ENCODE results near the gene IKZF2. TPM values are rescaled to one million over a fixed set of nuclear protein-coding genes. Genes with fewer than 3 reads are reported as not detected.

IKZF2 gene
- total and polyA plus RNA-seq, 8 donors = 0.65 to 8.6 (median 3.2) TPM

GRCh38 chr2:212991120-212991519, 160.3 kb downstream of the IKZF2 start:
- intact Hi-C loops (cut with DNase I) = no loop called here
- Histone ChIP-seq H3K9me3 (no peaks in the 10 kb centered on the region), H3K27me3 (no peaks in the 10 kb centered on the region), H3K36me3 (no peaks in the 10 kb centered on the region), H3K4me3 (no peak overlapping the region), H3K27ac (no peak overlapping the region), H3K4me1 (no peaks in the 10 kb centered on the region)
- 91 to 99% methylated on average over 1 of the region's 1 CpG for WGBS, 2 donors
- DNase-seq (no peak), ATAC-seq (no peak), FAIRE-seq (no peak)
- TF ChIP-seq, protein P1, sequence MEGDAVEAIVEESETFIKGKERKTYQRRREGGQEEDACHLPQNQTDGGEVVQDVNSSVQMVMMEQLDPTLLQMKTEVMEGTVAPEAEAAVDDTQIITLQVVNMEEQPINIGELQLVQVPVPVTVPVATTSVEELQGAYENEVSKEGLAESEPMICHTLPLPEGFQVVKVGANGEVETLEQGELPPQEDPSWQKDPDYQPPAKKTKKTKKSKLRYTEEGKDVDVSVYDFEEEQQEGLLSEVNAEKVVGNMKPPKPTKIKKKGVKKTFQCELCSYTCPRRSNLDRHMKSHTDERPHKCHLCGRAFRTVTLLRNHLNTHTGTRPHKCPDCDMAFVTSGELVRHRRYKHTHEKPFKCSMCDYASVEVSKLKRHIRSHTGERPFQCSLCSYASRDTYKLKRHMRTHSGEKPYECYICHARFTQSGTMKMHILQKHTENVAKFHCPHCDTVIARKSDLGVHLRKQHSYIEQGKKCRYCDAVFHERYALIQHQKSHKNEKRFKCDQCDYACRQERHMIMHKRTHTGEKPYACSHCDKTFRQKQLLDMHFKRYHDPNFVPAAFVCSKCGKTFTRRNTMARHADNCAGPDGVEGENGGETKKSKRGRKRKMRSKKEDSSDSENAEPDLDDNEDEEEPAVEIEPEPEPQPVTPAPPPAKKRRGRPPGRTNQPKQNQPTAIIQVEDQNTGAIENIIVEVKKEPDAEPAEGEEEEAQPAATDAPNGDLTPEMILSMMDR (IDR thresholded peaks at IDR 0.05) = no peak

DNA sequence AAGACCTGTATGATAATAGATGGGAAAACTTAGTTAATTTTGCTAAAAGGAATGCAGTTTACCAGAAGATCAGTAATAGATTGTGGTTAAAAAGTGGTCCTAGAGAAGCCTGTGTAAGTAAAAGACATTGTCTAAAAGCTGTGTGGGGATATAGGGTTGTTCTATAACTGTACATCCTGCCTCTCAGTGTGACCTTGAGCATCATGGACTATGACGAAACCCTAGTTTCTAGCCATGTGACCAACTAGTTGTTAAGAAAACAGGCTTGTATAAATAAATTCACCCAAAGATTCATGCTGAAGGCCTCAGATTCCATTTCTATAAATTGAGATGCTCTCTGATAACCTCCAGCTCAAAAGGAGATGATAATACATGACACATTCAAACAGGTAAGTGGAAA, 160.7 kb downstream of the IKZF2 start:
- WGBS, 2 donors = 70% methylated on average over 1 of the region's 1 CpG
- Histone ChIP-seq H3K4me3 (no peak overlapping the region), H3K4me1 (no peaks in the 10 kb centered on the region), H3K9me3 (no peaks in the 10 kb centered on the region), H3K27ac (no peak overlapping the region), H3K27me3 (no peaks in the 10 kb centered on the region), H3K36me3 (no peaks in the 10 kb centered on the region)
- intact Hi-C loops (cut with DNase I) = no loop called here
- no peak for ATAC-seq
- no peak for FAIRE-seq
- TF ChIP-seq, protein P1 (IDR thresholded peaks at IDR 0.05) = no peak
- DNase-seq = no peak

- no peak overlapping the region for H3K4me3 ChIP-seq
- intact Hi-C loops (cut with DNase I) = no loop called here
- H3K9me3 ChIP-seq = no peaks in the 10 kb centered on the region
- no peaks in the 10 kb centered on the region for H3K27me3 ChIP-seq
- no peak for FAIRE-seq
- H3K36me3 ChIP-seq = no peaks in the 10 kb centered on the region
- no peaks in the 10 kb centered on the region for H3K4me1 ChIP-seq
- TF ChIP-seq, protein P1 (IDR thresholded peaks at IDR 0.05) = no peak
- H3K27ac ChIP-seq = no peak overlapping the region
- WGBS, 2 donors = 87 to 93% methylated on average over 4 of the region's 4 CpGs
- DNase-seq = no peak
- ATAC-seq = no peak
Measured at GRCh38 chr2:212987492-212987891, 163.9 kb downstream of the IKZF2 start.

- H3K9me3 ChIP-seq = no peaks in the 10 kb centered on the region
- no peak overlapping the region for H3K27ac ChIP-seq
- H3K4me1 ChIP-seq = no peaks in the 10 kb centered on the region
- TF ChIP-seq, protein P1 (IDR thresholded peaks at IDR 0.05) = no peak
- no peak for DNase-seq
- no peaks in the 10 kb centered on the region for H3K27me3 ChIP-seq
- intact Hi-C loops (cut with DNase I) = no loop called here
- 85 to 90% methylated on average over 6 of the region's 6 CpGs for WGBS, 2 donors
- FAIRE-seq = no peak
- H3K4me3 ChIP-seq = no peak overlapping the region
- no peak for ATAC-seq
- no peaks in the 10 kb centered on the region for H3K36me3 ChIP-seq
Measured at GRCh38 chr2:212984129-212984528, 167.3 kb downstream of the IKZF2 start.

DNA sequence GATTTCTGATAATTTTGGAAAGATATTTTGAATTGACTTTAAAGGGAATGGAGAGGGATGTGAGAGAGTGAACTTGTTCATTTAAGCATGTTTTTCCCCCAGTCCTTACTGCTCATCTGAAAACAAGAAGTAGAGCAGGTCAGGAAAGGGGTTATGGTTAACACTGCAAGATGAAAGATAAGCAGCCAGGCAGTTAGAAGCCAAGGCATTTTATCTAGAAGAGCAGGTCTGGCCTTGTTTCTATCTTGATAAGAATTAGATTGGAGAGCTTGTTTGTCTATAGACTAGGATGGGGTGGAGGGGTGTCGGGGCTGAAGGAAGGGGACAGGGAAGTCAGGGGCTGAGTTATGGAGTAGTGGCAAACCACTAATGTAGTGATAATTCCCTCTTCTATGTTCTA, 171.6 kb downstream of the IKZF2 start:
- DNase-seq (no peak), FAIRE-seq (no peak), ATAC-seq (no peak)
- TF ChIP-seq, protein P1 (IDR thresholded peaks at IDR 0.05) = no peak
- intact Hi-C loops (cut with DNase I) = no loop called here
- Histone ChIP-seq H3K4me1 (no peaks in the 10 kb centered on the region), H3K27ac (no peak overlapping the region), H3K9me3 (no peaks in the 10 kb centered on the region), H3K36me3 (no peaks in the 10 kb centered on the region), H3K27me3 (no peaks in the 10 kb centered on the region), H3K4me3 (no peak overlapping the region)
- WGBS, 2 donors = 42% methylated on average over 1 of the region's 1 CpG
